Stimulated activated CD8-positive, alpha-beta memory T cell treated with anti-CD3 and anti-CD28 coated beads, Interleukin-4, amount 100 ng/mL, for 48 hours (primary cell): ENCODE results near the gene KANK2.

Source experiments
- DNase-seq: peaks from one replicate; pipeline ENCODE4 v3.0.0-alpha.2; 2020

The KANK2 gene

DNA sequence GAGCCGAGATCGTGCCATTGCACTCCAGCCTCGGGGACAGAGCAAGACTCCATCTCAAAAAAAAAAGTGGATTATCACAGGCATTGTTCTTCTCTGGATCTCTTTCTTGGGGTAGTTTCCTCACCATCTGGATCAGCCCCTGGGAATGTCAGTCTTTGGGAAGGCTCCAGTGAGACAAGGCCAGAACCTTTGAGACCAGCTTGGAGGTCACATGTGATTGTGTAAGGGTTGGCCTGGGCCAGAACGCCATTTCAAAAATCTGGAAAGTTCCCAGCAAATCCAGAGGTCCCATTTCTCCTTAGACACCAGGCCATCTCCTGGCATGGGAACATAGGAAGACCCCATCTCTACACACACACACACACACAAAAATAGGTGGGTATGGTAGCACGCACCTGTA, 27.8 kb upstream of the KANK2 start:
- DNase-seq = no peak

- DNase-seq = no peak
Observed at GRCh38 chr19:11224429-11224828, 27.1 kb upstream of the KANK2 start.

- DNase-seq = no peak
Observed at GRCh38 chr19:11223200-11223599, 25.9 kb upstream of the KANK2 start.

DNA sequence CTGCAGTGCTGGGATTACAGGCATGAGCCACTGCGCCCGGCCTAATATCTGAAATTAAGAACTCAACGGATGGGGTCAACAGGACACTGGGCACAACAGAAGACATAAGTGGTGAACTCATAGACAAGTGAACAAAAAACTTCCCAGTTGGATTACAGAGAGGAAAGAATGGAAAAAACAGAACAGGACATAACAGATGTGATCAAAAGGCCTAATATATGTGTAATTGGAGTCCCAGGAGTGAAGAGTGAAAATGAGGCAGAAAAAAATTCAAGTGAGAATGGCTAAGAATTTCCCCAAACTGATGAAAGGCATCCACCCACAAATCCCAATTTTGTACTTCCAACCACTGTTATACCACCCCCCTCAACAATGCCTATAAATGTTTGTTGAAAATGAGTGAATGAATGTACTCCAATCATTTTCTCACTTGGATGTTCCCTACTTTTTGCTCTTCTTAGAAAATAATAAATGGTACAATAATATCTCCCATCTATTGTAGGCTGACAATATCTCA, 23.8 kb upstream of the KANK2 start:
- no peak for DNase-seq

DNA sequence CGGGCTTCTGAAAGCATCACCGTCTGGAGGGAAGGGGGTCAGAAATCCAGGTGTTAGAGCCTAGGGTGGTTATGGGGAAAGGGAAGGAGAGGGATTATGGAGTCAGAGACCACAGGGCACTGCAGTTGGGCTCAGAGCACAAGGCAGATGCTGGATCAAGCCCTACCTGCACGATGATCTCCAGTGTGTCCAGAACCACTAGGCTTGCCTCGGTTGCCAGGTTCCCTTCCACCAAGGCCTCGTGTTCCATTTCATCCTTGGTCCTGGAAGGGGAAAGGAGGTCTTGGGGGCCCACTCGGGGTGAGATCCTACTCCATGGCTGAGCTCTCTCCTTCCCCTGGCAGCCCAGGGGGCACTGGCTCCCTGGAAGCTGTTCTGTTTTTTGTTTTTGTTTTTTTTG, 17.0 kb upstream of the KANK2 start:
- no peak for DNase-seq

GRCh38 chr19:11210656-11210928, 13.2 kb upstream of the KANK2 start:
- no peak for DNase-seq

DNA sequence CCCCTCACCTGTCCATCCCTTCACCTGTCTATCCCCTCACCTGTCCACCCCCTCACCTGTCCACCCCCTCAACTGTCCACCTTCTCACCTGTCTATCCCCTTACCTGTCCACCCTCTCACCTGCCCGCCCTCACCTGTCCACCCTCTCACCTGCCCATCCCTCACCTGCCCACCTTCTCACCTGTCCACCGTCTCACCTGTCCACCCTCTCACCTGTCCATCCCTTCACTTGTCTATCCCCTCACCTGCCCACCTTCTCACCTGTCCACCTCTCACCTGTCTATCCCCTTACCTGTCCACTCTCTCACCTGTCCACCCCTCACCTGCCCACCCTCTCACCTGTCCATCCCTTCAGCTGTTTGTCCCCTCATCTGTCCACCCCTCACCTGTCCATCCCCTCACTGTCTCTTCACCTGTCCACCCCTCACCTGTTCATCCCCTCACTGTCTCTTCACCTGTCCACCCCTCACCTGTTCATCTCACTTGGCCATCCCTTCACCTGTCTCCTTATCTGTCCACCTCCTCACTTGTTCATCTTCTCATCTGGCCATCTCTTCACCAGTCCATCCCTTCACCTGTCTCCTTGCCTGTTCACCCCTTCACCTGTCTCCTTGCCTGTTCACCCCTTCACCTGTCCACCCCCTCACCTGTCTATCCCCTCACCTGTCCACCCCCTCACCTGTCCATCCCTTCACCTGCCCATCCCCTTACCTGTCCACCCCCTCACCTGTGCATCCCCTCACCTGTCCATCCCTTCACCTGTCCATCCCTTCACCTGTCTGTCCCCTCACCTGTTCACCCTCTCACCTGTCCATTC, 12.7 kb upstream of the KANK2 start:
- no peak for DNase-seq

DNA sequence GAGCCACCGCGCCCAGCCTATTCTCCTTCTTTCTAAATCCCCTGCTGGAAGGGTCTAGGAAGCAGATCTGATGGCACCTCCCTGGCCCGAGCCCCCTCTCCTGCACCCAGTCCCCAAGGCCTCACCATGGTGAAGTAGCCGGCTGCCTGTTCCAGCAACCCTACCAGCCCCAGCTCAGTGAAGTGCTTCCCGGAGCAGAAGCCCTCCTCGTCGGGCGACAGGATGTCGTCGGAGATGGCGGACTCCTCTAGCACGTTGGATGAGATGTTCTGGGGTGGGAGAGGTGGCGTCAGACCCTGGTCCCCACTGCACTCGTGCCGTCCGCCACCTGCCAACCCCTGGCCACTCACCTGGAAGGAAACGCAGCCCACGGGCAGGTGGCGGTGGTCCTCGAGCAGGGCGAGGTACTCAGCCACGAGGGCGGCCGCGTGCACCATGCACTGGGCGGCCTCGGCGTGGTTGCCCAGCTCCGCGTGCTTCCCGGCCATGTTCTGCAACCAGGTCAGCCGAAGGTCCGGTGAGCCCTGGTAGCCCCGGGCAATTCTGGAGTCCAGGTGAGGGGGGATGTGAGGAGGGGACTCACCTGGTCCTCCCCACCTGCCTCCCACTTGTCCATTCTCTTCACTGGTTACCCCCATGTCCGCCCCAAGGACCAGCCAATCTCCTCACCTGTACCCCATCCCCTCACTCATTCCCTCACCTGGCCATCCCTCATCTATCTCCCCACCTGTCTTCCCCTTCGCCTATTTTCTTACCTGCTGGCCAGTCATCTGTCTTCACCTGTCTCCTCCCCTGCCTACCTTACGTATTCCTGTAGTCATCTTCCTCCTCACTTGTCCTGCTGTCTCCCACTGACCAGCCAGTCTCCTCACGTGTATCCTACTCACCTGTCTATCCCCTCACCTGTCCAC, 11.5 kb upstream of the KANK2 start:
- DNase-seq = no peak

DNA sequence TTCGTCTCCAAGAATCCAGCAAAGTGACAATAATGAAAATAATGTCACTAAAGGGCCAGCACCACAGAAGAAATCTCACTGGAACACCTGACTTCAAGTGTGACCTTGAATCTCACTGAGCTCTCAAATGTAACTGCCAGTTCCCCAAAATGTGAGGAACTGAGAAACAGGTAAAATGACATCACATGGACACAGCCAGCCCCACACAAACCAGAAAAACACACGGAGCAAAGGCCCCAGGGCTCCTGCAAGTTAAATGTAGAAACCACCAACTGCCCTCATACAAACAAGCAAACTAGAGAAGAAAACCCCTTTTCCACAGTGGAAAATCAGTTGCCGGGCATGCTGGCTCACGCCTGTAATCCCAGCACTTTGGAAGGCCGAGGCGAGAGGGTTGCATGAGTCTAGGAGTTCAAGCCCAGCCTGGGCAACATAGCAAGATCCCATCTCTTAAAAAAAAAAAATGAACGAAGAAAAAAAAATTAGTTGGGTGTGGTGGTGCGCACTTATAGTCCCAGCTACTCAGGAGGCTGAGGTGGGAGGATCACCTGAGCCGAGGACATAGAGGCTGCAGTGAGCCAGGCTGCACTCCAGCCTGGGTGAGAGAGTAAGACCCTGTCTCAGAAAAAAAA, 8.7 kb upstream of the KANK2 start:
- no peak for DNase-seq

DNA sequence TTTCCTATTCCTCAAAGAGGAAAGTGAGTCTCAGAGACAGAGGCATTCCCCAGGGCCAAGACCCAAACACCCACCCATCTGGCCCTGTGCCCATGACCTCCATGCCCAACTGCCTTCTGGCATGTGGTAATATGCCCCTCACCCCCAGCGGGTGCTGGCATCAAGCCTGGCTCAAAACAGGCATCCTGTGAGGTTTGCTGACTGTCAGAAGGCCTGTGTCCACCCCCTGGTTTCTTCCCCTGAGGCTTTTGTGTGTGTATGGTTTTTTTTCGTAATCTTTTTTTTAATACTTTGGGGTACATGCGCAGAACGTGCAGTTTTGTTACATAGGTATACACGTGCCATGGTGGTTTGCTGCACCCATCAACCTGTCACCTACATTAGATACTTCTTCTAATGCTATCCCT, 7.6 kb upstream of the KANK2 start:
- no peak for DNase-seq

DNA sequence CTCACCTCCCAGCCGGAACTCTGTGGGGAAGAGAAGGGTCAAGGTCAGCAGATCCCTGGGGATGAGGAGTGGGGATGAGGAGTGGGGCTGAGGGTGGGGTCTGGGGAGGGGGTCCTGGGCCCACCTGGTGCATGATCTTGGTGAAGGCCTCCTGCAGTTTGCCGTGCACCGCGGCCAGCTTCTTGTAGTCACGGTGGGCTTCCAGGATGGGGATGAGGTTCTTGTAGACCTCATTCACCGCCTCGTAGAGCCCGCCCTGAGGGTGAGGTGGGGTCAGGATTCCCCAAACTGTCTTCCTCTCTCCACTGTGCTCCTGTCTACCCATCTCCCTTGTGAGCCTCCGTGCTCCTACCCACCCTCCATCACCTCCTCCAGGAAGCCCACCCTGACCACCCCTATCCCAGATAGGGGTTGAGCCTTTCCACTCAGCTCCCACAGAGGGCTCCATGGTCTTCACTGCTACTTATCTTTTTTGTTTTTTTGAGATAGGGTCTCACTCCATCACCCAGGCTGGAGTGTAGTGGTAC, 6.8 kb upstream of the KANK2 start:
- no peak for DNase-seq

- peak; percentile 70 for DNase-seq
Observed at GRCh38 chr19:11203194-11204075, 6.1 kb upstream of the KANK2 start.

DNA sequence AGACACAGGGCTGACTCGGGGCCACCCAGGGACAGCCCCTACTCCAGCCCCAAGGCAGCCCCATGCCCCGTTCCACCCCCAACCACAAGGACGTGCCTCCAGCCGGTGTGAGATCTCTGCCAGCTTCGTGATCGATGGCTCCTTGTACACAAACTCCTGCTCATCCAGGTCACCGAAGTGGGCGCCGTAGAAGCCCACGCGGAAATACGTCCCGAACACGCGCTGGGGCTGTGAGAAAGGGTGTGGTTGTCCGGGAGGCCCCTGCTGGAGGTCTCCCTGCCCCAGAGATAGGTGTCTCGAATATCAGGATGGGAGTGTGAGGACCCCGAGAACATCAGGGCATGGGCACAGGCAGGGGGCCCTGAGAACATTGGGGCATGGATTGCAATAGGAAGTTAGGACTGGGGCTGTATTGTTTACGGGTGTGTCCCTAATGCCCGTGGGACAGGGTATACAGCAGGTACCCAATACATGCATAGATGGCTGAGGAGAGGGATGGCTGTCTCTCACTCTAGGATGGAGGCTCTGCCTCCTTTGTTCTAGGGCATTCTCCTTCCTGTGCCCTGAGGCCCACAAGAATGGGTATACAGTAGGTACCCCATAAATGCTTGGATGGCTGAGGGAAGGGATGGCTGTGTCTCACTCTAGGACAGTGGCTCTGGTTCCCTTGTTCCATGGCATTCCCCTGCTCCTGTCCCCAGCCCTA, 5.3 kb upstream of the KANK2 start:
- DNase-seq = no peak

DNA sequence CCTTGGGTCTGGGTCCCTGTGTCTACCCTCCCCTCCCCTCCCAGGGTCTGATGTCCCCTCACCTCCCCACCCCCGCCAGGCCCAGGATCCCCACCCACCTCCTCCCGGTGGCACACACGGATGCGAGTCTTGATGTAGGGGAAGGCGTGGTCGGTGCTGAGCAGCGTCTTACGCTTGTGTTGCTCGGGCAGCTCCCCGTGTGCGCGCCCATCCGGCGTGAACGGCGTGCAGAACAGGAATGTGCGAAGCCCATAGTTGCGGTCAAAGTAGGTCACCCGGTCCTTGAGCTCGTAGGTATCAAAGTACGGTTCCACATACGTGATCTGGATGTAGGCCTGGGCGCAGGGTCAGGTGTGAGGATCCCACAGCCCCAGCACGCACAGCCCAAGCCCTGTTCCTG, 4.4 kb upstream of the KANK2 start:
- no peak for DNase-seq

DNA sequence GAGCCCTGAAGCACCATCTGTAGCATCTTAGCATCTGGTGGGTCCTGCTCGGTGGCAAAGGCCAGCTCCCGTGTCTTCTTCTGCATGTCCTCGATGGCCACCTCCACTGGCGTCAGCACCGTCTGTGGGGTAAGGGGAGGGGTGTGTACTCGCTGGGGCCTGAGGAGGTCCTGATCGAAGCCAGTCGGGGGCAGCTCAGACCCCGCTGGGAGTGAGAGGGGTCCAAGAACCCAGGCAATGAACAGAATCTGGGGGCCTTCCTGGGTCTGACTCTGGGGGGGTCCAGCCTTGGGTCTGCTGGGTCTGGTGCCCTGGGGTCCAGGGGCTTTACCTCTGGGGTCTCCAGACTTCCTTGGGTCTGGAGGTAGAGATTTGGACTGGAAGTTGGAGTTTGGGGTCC, 3.6 kb upstream of the KANK2 start:
- no peak for DNase-seq

DNA sequence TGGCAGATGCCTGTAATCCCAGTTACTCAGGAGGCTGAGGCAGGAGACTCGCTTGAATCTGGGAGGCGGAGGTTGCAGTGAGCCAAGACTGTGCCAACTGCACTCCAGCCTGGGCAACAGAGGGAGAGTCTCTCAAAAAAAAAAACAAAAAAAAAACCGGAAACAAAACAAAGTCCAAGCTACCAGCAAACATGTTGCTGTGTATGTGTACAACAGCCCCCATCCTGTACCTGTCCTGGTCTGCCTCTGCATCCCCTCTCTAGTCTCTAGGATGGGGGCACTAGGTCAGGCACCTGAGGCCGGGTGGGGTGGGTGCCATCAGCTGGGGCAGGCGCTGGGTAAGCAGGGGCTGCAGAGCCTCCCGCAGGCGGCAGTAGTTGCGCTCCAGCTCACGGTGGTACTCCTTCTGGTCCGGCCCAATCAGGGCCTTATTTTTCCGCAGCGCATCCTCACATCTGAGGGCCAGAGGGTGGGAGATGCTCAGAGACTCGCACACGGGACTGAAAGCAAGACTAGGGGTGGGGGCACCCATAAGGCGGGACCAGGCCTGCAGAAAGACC, 2.8 kb upstream of the KANK2 start:
- no peak for DNase-seq

- no peak for DNase-seq
Observed at GRCh38 chr19:11199517-11199916, 2.2 kb upstream of the KANK2 start.

DNA sequence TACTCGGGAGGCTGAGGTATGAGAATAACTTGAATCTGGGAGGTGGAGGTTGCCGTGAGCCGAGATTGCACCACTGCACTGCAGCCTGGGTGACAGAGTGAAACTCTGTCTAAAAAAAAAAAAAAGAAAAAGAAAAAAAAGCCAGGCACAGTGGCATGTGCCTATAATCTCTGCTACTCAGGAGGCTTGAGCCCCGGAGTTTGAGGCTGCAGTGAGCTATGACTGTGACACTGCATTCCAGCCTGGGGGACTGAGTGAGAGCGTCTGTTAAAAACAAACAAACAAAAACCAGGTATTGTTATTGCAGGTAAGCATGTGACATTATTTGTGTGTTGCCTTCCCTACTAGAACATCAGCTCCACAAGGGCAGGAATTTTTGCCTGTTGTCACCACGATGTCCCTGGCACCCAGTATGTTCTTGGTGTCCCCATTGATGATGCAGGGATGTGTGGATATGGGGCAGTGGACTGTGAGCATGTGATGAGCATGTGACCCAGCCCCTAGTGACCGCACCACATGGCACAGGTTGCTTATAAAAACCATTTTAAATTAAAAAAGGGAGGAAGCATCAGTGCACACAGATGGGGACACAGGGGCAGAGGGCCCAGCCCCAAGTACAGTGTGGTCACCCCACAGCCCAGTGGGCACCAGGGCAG, 1.6 kb upstream of the KANK2 start:
- no peak for DNase-seq

DNA sequence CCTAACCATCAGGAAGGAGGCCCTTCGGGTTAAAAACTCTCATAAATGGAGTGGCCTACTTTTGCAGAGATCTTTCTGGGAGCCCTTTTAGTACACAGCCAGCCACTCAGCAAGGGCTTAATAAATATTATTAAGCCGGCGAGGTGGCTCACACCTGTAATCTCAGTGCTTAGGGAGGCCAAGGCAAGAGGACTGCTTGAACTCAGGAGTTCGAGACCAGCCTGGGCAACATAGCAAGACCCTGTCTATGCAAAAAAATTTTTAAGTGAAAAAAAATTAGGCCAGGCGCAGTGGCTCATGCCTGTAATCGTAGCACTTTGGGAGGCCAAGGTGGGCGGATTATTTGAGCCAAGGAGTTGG, 810 bp upstream of the KANK2 start:
- no peak for DNase-seq

DNA sequence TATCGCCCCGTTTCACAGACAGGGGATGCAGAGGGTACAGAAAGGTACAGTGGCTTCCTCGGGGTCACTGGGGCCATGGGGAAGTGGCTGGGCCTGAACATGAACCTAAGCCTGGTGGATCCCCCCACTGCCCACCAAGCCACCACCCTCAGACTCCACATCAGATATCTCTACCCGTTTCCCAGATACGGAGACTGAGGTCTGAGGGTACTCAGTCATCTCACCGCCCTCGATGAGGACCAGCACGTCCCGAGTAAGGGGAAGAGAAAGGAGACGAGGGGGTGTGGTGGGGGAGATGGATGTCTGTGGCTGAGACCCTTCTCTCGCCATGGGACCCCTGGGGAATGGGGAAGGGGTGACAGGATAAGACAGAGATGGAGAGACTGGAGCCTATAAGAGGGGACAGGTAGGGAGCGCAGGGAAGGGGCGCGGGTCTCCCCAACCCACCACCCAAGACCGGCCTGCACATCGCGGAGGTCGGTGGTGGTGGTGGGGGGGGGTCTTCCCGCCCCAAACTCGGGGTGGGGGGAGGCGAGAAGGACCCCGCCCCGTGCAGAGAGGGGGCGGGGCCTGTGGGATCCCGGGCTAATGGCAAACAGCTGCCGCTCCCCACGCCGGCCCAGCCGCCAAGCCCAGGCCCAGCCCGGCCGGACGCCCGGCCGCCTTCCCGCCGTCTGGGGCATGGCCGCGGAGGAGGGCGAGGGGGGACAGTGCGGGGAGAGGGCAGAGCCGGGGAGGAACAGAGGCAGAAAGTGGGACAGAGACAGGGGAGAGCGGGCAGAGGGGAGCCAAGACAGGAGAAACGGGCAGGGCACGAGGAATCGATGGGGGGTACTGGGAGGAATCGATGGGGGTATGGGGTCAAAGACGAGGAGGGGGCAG, 698 bp downstream of the KANK2 start:
- DNase-seq = no peak
